Fibroblast of gingiva (primary cell): ENCODE results near the gene MMP3.
A peak's percentile ranks its signal among the peaks of the same experiment; 100 is the strongest.

Source experiments
- DNase-seq: peaks from one replicate; pipeline ENCODE4 v3.0.0-alpha.2; 2011; ENCODE audit warnings: low read depth

Gene MMP3

GRCh38 chr11:102831489-102832440 lies 11.6 kb downstream of the MMP3 start:
- peak; percentile 43 for DNase-seq

- no peak for DNase-seq
Measured at GRCh38 chr11:102831128-102831488, 12.3 kb downstream of the MMP3 start.

GRCh38 chr11:102830001-102830727 lies 13.2 kb downstream of the MMP3 start:
- no peak for DNase-seq

- no peak for DNase-seq
Measured at GRCh38 chr11:102829316-102830000, 14.0 kb downstream of the MMP3 start.

GRCh38 chr11:102824556-102824955 lies 18.9 kb downstream of the MMP3 start:
- DNase-seq, result no peak

GRCh38 chr11:102819491-102819890 lies 23.9 kb downstream of the MMP3 start:
- DNase-seq, result no peak

GRCh38 chr11:102813484-102813883 lies 29.9 kb downstream of the MMP3 start:
- DNase-seq, result no peak

GRCh38 chr11:102812188-102812587 lies 31.2 kb downstream of the MMP3 start:
- no peak for DNase-seq

- DNase-seq, result peak; percentile 14
Measured at GRCh38 chr11:102810950-102811660, 32.3 kb downstream of the MMP3 start.

GRCh38 chr11:102809971-102810370 lies 33.4 kb downstream of the MMP3 start:
- DNase-seq, result no peak

GRCh38 chr11:102807921-102808320 lies 35.5 kb downstream of the MMP3 start:
- DNase-seq, result no peak

GRCh38 chr11:102806296-102806695 lies 37.1 kb downstream of the MMP3 start:
- DNase-seq, result peak; percentile 14

GRCh38 chr11:102802341-102802740 lies 41.1 kb downstream of the MMP3 start:
- peak; percentile 91 for DNase-seq

GRCh38 chr11:102800767-102801166 lies 42.6 kb downstream of the MMP3 start:
- peak; percentile 73 for DNase-seq

- DNase-seq, result peak; percentile 69
Measured at GRCh38 chr11:102799681-102800340, 43.6 kb downstream of the MMP3 start.

- DNase-seq, result peak; percentile 72
Measured at GRCh38 chr11:102798012-102798746, 45.2 kb downstream of the MMP3 start, which contains the start of gene MMP1. Gene MMP1, minus strand, starts transcription at chr11:102798160. Its CDS starts 68 bp downstream, at chr11:102798092.

- DNase-seq, result peak; percentile 26
Measured at GRCh38 chr11:102794382-102794781, 49.0 kb downstream of the MMP3 start.

GRCh38 chr11:102793677-102794290 lies 49.6 kb downstream of the MMP3 start:
- DNase-seq, result no peak

- DNase-seq, result no peak
Measured at GRCh38 chr11:102792604-102793003, 50.8 kb downstream of the MMP3 start.
